Esophagus muscularis mucosa (tissue), 3 donors: Measurements from ENCODE around the gene DSCAML1.

Source experiments
- POLR2A ChIP-seq: fragments of 450-650 bp; IDR thresholded peaks from one replicate; pipeline ENCODE4 v1.6.1; 2017; ENCODE audit warnings: antibody characterized with exemption, moderate library complexity, mild to moderate bottlenecking, low read depth
- TF ChIP-seq, protein P1 (sequence below), 3 experiments: fragments of 200-600 bp in 2 of 3; fragments of 450-650 bp in 1 of 3; sonication (generic) in 2 of 3; IDR thresholded peaks; one replicate each; pipeline ENCODE4 v1.5.1; 2017 to 2019; ENCODE audit warnings: antibody characterized with exemption in 3 of 3, mild to moderate bottlenecking in 2 of 3, moderate library complexity in 1 of 3

- TF ChIP-seq, protein P1, sequence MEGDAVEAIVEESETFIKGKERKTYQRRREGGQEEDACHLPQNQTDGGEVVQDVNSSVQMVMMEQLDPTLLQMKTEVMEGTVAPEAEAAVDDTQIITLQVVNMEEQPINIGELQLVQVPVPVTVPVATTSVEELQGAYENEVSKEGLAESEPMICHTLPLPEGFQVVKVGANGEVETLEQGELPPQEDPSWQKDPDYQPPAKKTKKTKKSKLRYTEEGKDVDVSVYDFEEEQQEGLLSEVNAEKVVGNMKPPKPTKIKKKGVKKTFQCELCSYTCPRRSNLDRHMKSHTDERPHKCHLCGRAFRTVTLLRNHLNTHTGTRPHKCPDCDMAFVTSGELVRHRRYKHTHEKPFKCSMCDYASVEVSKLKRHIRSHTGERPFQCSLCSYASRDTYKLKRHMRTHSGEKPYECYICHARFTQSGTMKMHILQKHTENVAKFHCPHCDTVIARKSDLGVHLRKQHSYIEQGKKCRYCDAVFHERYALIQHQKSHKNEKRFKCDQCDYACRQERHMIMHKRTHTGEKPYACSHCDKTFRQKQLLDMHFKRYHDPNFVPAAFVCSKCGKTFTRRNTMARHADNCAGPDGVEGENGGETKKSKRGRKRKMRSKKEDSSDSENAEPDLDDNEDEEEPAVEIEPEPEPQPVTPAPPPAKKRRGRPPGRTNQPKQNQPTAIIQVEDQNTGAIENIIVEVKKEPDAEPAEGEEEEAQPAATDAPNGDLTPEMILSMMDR (IDR thresholded peaks at IDR 0.05): no peak
- no peak for TF ChIP-seq POLR2A
Measured at GRCh38 chr11:117570701-117571100, 226.3 kb downstream of the DSCAML1 start.
